SK-N-SH treated with all-trans-retinoic acid at 6 μM for 48 hours (cell line): ENCODE measurements around the gene MESP1.

ENCODE experiments used
- ISL1 ChIP-seq: fragments of 250-450 bp; sonication (Bioruptor Pico); IDR thresholded peaks from 2 replicates; pipeline ENCODE4 v2.1.2; 2022; ENCODE audit warnings: mild to moderate bottlenecking, moderate library complexity
- RARB ChIP-seq: fragments of 250-450 bp; sonication (Bioruptor Pico); IDR thresholded peaks from 2 replicates; pipeline ENCODE4 v1.8.0; 2021; ENCODE audit warnings: mild to moderate bottlenecking, moderate library complexity
- TCF4 ChIP-seq: fragments of 250-450 bp; sonication (Bioruptor Pico); IDR thresholded peaks from 2 replicates; pipeline ENCODE4 v1.8.0; 2021; ENCODE audit warnings: mild to moderate bottlenecking, moderate library complexity, borderline replicate concordance
- ZFP3 ChIP-seq: fragments of 250-450 bp; sonication (Bioruptor Pico); IDR thresholded peaks from 2 replicates; pipeline ENCODE4 v1.5.0; 2020; ENCODE audit warnings: mild to moderate bottlenecking, moderate library complexity
- TF ChIP-seq, protein P1 (sequence below): fragments of 250-450 bp; sonication (Bioruptor Pico); IDR thresholded peaks from 2 replicates; pipeline ENCODE4 v1.8.0; 2020; ENCODE audit warnings: mild to moderate bottlenecking, moderate library complexity, borderline replicate concordance

DNA sequence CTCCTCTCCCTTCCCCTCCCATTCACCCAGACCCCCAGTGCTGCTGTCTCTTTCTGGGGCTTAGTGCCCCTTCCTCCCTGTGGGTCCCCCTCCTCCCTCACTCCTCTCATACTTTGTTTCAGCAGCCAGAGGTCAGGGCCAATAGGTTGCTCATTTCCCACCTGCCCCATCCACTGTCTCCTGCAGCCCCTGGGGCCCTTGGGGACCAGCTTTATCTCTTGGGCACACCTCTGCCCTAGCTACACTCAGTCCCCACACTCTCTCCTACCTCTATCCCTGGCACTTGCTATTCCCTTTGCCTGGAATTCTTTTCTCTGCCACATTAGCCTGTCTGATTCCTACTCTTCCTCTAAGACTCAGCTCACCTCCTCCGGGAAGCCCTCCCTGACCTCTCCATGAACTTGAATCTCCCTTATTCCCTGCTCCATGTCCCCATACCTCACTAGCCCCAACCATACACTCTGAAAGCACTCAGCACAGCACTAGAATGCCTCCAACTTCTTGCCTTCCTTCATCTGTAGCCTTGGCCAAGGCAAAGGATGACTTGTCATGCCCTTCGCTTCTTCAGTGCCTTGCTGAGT lies 49.0 kb upstream of the MESP1 start:
- TF ChIP-seq RARB (CRISPR knock-in tag) (no peak), ZFP3 (CRISPR knock-in tag) (no peak), TCF4 (CRISPR knock-in tag) (no peak), ISL1 (CRISPR knock-in tag) (no peak)
- TF ChIP-seq, protein P1, sequence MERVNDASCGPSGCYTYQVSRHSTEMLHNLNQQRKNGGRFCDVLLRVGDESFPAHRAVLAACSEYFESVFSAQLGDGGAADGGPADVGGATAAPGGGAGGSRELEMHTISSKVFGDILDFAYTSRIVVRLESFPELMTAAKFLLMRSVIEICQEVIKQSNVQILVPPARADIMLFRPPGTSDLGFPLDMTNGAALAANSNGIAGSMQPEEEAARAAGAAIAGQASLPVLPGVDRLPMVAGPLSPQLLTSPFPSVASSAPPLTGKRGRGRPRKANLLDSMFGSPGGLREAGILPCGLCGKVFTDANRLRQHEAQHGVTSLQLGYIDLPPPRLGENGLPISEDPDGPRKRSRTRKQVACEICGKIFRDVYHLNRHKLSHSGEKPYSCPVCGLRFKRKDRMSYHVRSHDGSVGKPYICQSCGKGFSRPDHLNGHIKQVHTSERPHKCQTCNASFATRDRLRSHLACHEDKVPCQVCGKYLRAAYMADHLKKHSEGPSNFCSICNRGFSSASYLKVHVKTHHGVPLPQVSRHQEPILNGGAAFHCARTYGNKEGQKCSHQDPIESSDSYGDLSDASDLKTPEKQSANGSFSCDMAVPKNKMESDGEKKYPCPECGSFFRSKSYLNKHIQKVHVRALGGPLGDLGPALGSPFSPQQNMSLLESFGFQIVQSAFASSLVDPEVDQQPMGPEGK: no peak
